Kidney epithelial cell (primary cell): Measurements from ENCODE around the gene CPNE8. TPM values are rescaled to one million over a fixed set of nuclear protein-coding genes. Genes with fewer than 3 reads are reported as not detected.

ENCODE experiments used
- DNase-seq: peaks from one replicate; pipeline ENCODE4 v3.0.0-alpha.2; 2010; ENCODE audit warnings: low read depth
- H3K27me3 ChIP-seq: 2 replicates; pipeline ENCODE4 v1.6.0; 2011; ENCODE audit warnings: low read length; ENCODE audit not compliant: control insufficient read depth, insufficient read depth
- H3K36me3 ChIP-seq: 2 replicates; pipeline ENCODE4 v1.5.1; 2011; ENCODE audit warnings: low read length; ENCODE audit not compliant: control insufficient read depth, insufficient read depth
- H3K4me3 ChIP-seq: 2 replicates; pipeline ENCODE4 v1.5.1; 2011; ENCODE audit warnings: low read depth, mild to moderate bottlenecking, control low read depth, low read length
- total RNA-seq: library from RNA; depleted of rRNA; stranded (reverse); fragments of >200 nt; gene quantifications from 2 replicates; pipeline ENCODE4 v1.2.3, GENCODE V29; 2015
- TF ChIP-seq, protein P1 (sequence below): IDR thresholded peaks from 2 replicates; pipeline ENCODE4 v1.5.1; 2011; ENCODE audit warnings: mild to moderate bottlenecking, moderate library complexity, low read length, control low read depth, inconsistent platforms; ENCODE audit not compliant: insufficient read depth, poor library complexity, severe bottlenecking

CPNE8 gene
- total RNA-seq, 1 donor from 2014 or later, result 8.0 TPM

DNA sequence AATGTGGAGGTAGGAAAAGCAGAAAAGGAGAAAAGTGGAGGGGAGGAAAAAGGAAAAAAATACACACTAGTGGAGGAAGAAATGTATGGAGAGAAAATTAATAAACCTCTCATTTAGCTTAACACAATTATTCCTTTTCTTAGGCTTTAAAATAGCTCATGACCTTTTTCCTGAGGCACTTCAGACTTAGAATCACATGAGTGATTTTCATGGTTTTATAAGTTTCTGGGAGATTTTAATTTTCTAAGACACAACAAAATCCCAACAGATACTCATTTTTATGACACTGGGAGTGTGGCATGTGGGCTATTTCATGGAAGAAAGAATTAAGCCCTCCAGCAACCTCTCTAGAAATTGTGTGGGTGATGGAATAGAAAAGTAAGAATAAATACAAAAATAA is 214.7 kb downstream of the CPNE8 start:
- TF ChIP-seq, protein P1, sequence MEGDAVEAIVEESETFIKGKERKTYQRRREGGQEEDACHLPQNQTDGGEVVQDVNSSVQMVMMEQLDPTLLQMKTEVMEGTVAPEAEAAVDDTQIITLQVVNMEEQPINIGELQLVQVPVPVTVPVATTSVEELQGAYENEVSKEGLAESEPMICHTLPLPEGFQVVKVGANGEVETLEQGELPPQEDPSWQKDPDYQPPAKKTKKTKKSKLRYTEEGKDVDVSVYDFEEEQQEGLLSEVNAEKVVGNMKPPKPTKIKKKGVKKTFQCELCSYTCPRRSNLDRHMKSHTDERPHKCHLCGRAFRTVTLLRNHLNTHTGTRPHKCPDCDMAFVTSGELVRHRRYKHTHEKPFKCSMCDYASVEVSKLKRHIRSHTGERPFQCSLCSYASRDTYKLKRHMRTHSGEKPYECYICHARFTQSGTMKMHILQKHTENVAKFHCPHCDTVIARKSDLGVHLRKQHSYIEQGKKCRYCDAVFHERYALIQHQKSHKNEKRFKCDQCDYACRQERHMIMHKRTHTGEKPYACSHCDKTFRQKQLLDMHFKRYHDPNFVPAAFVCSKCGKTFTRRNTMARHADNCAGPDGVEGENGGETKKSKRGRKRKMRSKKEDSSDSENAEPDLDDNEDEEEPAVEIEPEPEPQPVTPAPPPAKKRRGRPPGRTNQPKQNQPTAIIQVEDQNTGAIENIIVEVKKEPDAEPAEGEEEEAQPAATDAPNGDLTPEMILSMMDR, result no peak
- Histone ChIP-seq H3K36me3 (no peaks in the 10 kb centered on the region), H3K4me3 (no peak overlapping the region), H3K27me3 (no peaks in the 10 kb centered on the region)
- no peak for DNase-seq

DNA sequence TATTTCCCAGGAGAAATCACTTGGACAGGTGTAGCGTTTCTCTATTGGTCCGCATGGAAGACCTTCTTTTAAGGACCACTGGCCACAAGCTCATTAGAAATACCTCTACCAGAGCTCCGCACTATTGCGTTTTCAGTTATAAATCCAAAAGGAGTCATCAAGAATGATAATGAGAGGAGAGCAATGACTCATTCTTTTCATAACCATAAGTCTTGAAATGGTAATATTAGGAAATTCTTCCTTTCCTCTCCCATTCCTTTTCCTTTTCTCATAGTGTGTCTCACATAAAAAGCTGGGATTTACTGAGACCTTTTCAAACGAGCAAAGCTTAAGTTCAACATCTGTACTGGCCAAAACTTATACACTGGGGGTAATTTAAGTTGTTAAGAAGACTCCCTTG is 215.7 kb downstream of the CPNE8 start:
- Histone ChIP-seq H3K36me3 (no peaks in the 10 kb centered on the region), H3K27me3 (no peaks in the 10 kb centered on the region), H3K4me3 (no peak overlapping the region)
- DNase-seq, result no peak
- TF ChIP-seq, protein P1, result no peak

DNA sequence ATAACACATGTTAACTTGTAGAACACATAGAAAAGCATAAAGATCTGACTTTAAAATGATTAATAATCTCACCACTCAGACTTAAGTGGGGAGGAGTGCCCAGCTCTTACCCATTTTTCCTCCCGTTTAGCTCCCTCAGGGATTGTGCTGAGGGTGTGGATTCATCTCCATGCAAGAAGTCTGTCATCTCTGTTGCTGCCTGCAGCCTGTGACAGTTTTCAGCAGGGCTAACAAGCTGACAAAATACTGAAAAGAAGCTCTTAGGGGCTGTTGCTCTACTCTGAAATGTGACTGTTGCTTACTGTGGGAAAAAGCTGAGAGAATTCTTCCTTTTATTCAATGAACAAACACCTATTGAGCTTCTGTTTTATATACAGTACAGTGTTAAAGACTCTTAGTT is 216.2 kb downstream of the CPNE8 start:
- no peak overlapping the region for H3K4me3 ChIP-seq
- DNase-seq, result no peak
- TF ChIP-seq, protein P1, result no peak
- no peaks in the 10 kb centered on the region for H3K27me3 ChIP-seq
- no peaks in the 10 kb centered on the region for H3K36me3 ChIP-seq

DNA sequence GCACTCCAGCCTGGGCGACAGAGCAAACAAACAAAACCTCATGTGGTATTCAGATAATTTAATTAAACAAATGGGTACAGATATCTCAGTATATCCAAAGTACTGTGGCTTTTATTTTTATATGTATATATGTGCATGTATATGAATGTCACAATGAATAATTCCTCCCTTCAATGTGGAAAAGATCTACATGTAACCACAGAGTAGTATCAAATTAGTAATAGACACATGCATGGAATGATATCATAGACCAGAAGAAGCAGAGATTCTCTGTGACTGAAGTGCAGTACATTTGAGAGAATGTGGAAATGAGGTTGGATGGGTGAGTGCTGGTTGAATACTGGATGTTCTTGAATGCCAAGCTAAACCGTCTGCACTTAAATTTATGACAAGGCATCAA is 222.9 kb downstream of the CPNE8 start:
- DNase-seq, result no peak
- Histone ChIP-seq H3K36me3 (no peaks in the 10 kb centered on the region), H3K27me3 (no peaks in the 10 kb centered on the region), H3K4me3 (no peak overlapping the region)
- TF ChIP-seq, protein P1, result no peak

DNA sequence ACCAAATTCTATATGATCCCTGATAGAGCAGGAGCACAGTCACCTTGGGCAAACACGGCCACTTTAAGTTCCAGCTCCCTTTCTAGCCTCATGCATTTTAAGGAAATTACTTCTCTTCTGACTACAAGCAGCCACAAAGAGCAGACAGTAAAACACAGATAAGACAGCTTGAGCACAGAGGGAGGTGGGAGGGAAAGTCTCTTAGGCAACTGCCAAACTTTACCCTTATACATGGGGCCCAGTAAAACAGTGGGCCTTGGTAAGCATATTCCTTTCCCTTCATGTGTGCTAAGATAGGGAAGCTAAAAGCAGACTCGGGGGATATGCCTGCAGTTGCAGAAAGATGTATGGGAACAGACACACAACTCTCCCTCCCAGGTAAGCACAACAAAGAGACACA is 235.9 kb downstream of the CPNE8 start:
- H3K4me3 ChIP-seq, result no peak overlapping the region
- H3K36me3 ChIP-seq, result no peaks in the 10 kb centered on the region
- H3K27me3 ChIP-seq, result no peaks in the 10 kb centered on the region
- no peak for DNase-seq
- TF ChIP-seq, protein P1, result no peak

DNA sequence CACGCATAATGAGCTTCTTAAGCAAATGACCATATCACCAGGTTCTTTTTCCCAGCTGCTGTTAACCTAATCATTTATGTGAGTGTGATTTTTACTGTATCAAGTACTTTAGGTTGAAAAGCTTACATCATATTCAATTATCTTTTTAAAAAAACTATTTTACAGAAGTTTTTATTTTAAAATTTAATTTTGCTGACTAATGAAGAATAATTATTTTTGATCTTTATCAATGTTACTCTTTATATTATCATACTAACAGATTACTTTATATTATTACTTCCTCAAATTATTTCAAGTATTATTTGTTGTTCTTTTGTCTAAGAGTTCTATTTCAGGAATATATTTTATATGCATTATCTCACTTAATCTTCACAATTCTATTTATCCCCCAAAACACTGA is 236.3 kb downstream of the CPNE8 start:
- DNase-seq, result no peak
- TF ChIP-seq, protein P1, result no peak
- Histone ChIP-seq H3K4me3 (no peak overlapping the region), H3K36me3 (no peaks in the 10 kb centered on the region), H3K27me3 (no peaks in the 10 kb centered on the region)
